ENCODE measurements around the gene BST2. TPM values are rescaled to one million over a fixed set of nuclear protein-coding genes. Genes with fewer than 3 reads are reported as not detected.

The BST2 gene
- total and polyA plus RNA-seq, 5 experiments from 2014 or later = 41.8 to 178 (median 132) TPM

GRCh38 chr19:17353386-17353785, 52.0 kb downstream of the BST2 start:
- Mint-ChIP-seq H3K27ac (peak overlapping the region in 1 of 10 donors; percentile 70), H3K27me3 (peaks cover 13 to 31% (median 14%) of the 10 kb centered on the region in 5 donors), H3K4me3 (peak overlapping the region in 1 of 10 donors; percentile 73), H3K36me3 (no peaks in the 10 kb centered on the region), H3K9me3 (no peaks in the 10 kb centered on the region), H3K4me1 (peaks cover 0 to 7% (median 5%) of the 10 kb centered on the region in 4 donors)
- DNase-seq = no peak
- ATAC-seq = no peak
- POLR2A ChIA-PET = no interaction called here

Other genes with a start within 250 kb of the BST2 start
- 10 to 100 TPM; 49.7 to 56.7 TPM for gene USE1, start 190.3 kb downstream of the BST2 start, total RNA-seq
- gene USE1, start 190.3 kb downstream of the BST2 start, polyA plus RNA-seq = 10 to 100 TPM; 50.4 to 69.0 (median 57.0) TPM
- 10 to 100 TPM; 38.9 to 42.3 TPM for gene OCEL1, start 179.4 kb downstream of the BST2 start, total RNA-seq
- 10 to 100 TPM; 21.9 to 52.4 (median 40.1) TPM for gene OCEL1, start 179.4 kb downstream of the BST2 start, polyA plus RNA-seq
- 1 to 10 TPM; 1.1 to 1.6 TPM for gene NR2F6, start 159.7 kb downstream of the BST2 start, total RNA-seq
- gene NR2F6, start 159.7 kb downstream of the BST2 start, polyA plus RNA-seq = 1 to 10 TPM in 2 of 3 donors, under 1 TPM in 1; 0.93 to 1.5 (median 1.3) TPM
- gene USHBP1, start 140.9 kb downstream of the BST2 start, total RNA-seq = not detected
- not detected for gene USHBP1, start 140.9 kb downstream of the BST2 start, polyA plus RNA-seq
- gene BABAM1, start 138.2 kb downstream of the BST2 start, total RNA-seq = 100 to 1,000 TPM; 104 to 105 TPM
- 100 to 1,000 TPM; 102 to 106 (median 106) TPM for gene BABAM1, start 138.2 kb downstream of the BST2 start, polyA plus RNA-seq
- 1 to 10 TPM; 2.1 to 3.4 TPM for gene ANKLE1, start 123.7 kb downstream of the BST2 start, total RNA-seq
- 1 to 10 TPM in 2 of 3 donors, under 1 TPM in 1; 0.05 to 1.4 (median 1.0) TPM for gene ANKLE1, start 123.7 kb downstream of the BST2 start, polyA plus RNA-seq
- 10 to 100 TPM; 10.4 TPM for gene ABHD8, start 102.2 kb downstream of the BST2 start, total RNA-seq
- 1 to 10 TPM; 6.4 to 9.2 (median 9.0) TPM for gene ABHD8, start 102.2 kb downstream of the BST2 start, polyA plus RNA-seq
- gene MRPL34, start 99.8 kb downstream of the BST2 start, total RNA-seq = 10 to 100 TPM; 69.3 to 71.1 TPM
- 100 to 1,000 TPM; 216 to 221 (median 221) TPM for gene MRPL34, start 99.8 kb downstream of the BST2 start, polyA plus RNA-seq
- 10 to 100 TPM; 31.2 to 32.2 TPM for gene DDA1, start 96.1 kb downstream of the BST2 start, total RNA-seq
- 10 to 100 TPM; 23.7 to 32.6 (median 23.9) TPM for gene DDA1, start 96.1 kb downstream of the BST2 start, polyA plus RNA-seq
- 10 to 100 TPM; 15.7 to 18.4 TPM for gene ANO8, start 70.8 kb downstream of the BST2 start, total RNA-seq
- under 1 TPM; 0.08 to 0.29 (median 0.20) TPM for gene ANO8, start 70.8 kb downstream of the BST2 start, polyA plus RNA-seq
- 10 to 100 TPM; 51.4 to 55.6 TPM for gene GTPBP3, start 68.1 kb downstream of the BST2 start, total RNA-seq
- gene GTPBP3, start 68.1 kb downstream of the BST2 start, polyA plus RNA-seq = 10 to 100 TPM in 2 of 3 donors, 1 to 10 TPM in 1; 6.6 to 13.6 (median 10.3) TPM
- not detected for gene PLVAP, start 28.3 kb downstream of the BST2 start, total RNA-seq
- gene PLVAP, start 28.3 kb downstream of the BST2 start, polyA plus RNA-seq = not detected
- gene CCDC194, start 11.4 kb downstream of the BST2 start, total RNA-seq = 1 to 10 TPM; 2.4 to 3.4 TPM
- gene CCDC194, start 11.4 kb downstream of the BST2 start, polyA plus RNA-seq = not detected
- gene MVB12A, start 14.4 kb upstream of the BST2 start, total RNA-seq = 10 to 100 TPM; 28.1 to 30.0 TPM
- gene MVB12A, start 14.4 kb upstream of the BST2 start, polyA plus RNA-seq = 10 to 100 TPM; 24.3 to 34.6 (median 31.0) TPM
- gene TMEM221, start 43.0 kb upstream of the BST2 start, total RNA-seq = not detected
- under 1 TPM in 1 of 3 donors, not detected in 2; 0.13 TPM for gene TMEM221, start 43.0 kb upstream of the BST2 start, polyA plus RNA-seq
- not detected for gene NXNL1, start 55.3 kb upstream of the BST2 start, total RNA-seq
- not detected for gene NXNL1, start 55.3 kb upstream of the BST2 start, polyA plus RNA-seq
- gene SLC27A1, start 64.9 kb upstream of the BST2 start, total RNA-seq = 10 to 100 TPM in 1 of 2 experiments, 1 to 10 TPM in 1; 9.4 to 10.9 TPM
- gene SLC27A1, start 64.9 kb upstream of the BST2 start, polyA plus RNA-seq = 10 to 100 TPM; 12.5 to 14.6 (median 13.8) TPM
- gene PGLS, start 106.0 kb upstream of the BST2 start, total RNA-seq = 10 to 100 TPM; 78.8 to 82.6 TPM
- gene PGLS, start 106.0 kb upstream of the BST2 start, polyA plus RNA-seq = 10 to 100 TPM; 68.9 to 73.4 (median 73.0) TPM
- gene COLGALT1, start 150.0 kb upstream of the BST2 start, total RNA-seq = 10 to 100 TPM; 63.8 to 64.6 TPM
- gene COLGALT1, start 150.0 kb upstream of the BST2 start, polyA plus RNA-seq = 10 to 100 TPM; 15.6 to 25.8 (median 17.1) TPM